ENCODE results near the gene GUCY1A2. TPM values are rescaled to one million over a fixed set of nuclear protein-coding genes. Genes with fewer than 3 reads are reported as not detected.
"Not testable (repeated sequence)": the region's sequence is repeated elsewhere in the genome, so short reads cannot be mapped to it uniquely, and the experiment has no call there.

GUCY1A2 gene
- total RNA-seq, 3 donors from 2014 or later = 0.61 to 4.0 (median 1.4) TPM

- Histone ChIP-seq H3K4me3 (no peak overlapping the region), H3K4me1 (ENCODE audit: low read depth) (no peaks in the 10 kb centered on the region), H3K36me3 (ENCODE audit: low read depth) (no peaks in the 10 kb centered on the region), H3K9me3 (peaks cover 17% of the 10 kb centered on the region)
- no peak for TF ChIP-seq CTCF (IDR thresholded peaks at IDR 0.05)
- ATAC-seq (no peak), DNase-seq (no peak)
- intact Hi-C loops (cut with DNase I, micrococcal nuclease) = no loop called here
These were observed 228.9 kb downstream of the GUCY1A2 start for GRCh38 chr11:106789406-106789805.

GRCh38 chr11:106787454-106787853 is 230.8 kb downstream of the GUCY1A2 start:
- DNase-seq (no peak), ATAC-seq (no peak)
- Histone ChIP-seq H3K9me3 (peaks cover 27% of the 10 kb centered on the region), H3K36me3 (ENCODE audit: low read depth) (no peaks in the 10 kb centered on the region), H3K4me1 (ENCODE audit: low read depth) (no peaks in the 10 kb centered on the region), H3K4me3 (no peak overlapping the region)
- intact Hi-C loops (cut with DNase I, micrococcal nuclease) = no loop called here
- no peak for TF ChIP-seq CTCF (IDR thresholded peaks at IDR 0.05)

GRCh38 chr11:106785913-106786650 is 232.2 kb downstream of the GUCY1A2 start:
- TF ChIP-seq CTCF (IDR thresholded peaks at IDR 0.05) = no peak
- Histone ChIP-seq H3K36me3 (ENCODE audit: low read depth) (no peaks in the 10 kb centered on the region), H3K4me1 (ENCODE audit: low read depth) (no peaks in the 10 kb centered on the region), H3K4me3 (no peak overlapping the region), H3K9me3 (peaks cover 24% of the 10 kb centered on the region)
- ATAC-seq = no peak
- intact Hi-C loops (cut with DNase I, micrococcal nuclease) = no loop called here
- no peak for DNase-seq

- H3K36me3 ChIP-seq (ENCODE audit: low read depth); ATAC-seq; DNase-seq; H3K4me1 ChIP-seq (ENCODE audit: low read depth); intact Hi-C loops (cut with DNase I, micrococcal nuclease); H3K4me3 ChIP-seq: not testable (repeated sequence)
- peaks cover 17% of the 10 kb centered on the region for H3K9me3 ChIP-seq
These were observed 241.0 kb downstream of the GUCY1A2 start for GRCh38 chr11:106777302-106777701.

- DNase-seq (no peak), ATAC-seq (no peak)
- no peak for TF ChIP-seq CTCF (IDR thresholded peaks at IDR 0.05)
- intact Hi-C loops (cut with DNase I, micrococcal nuclease) = no loop called here
- H3K4me1 ChIP-seq (ENCODE audit: low read depth) = no peaks in the 10 kb centered on the region
- H3K36me3 ChIP-seq (ENCODE audit: low read depth) = no peaks in the 10 kb centered on the region
- no peaks in the 10 kb centered on the region for H3K9me3 ChIP-seq
- no peak overlapping the region for H3K4me3 ChIP-seq
These were observed 247.7 kb downstream of the GUCY1A2 start for GRCh38 chr11:106770489-106771085.

GRCh38 chr11:106765469-106766258 is 252.6 kb downstream of the GUCY1A2 start:
- Histone ChIP-seq H3K36me3 (ENCODE audit: low read depth) (no peaks in the 10 kb centered on the region), H3K4me1 (ENCODE audit: low read depth) (no peaks in the 10 kb centered on the region), H3K4me3 (no peak overlapping the region), H3K9me3 (no peaks in the 10 kb centered on the region)
- no peak for DNase-seq
- no peak for ATAC-seq
- intact Hi-C loops (cut with DNase I, micrococcal nuclease) = no loop called here
- no peak for TF ChIP-seq CTCF (IDR thresholded peaks at IDR 0.05)

Measured in mucosa of descending colon (tissue), 3 donors.